ENCODE measurements around the gene ELN.
A peak's percentile ranks its signal among the peaks of the same experiment; 100 is the strongest.
"Not testable (repeated sequence)": the region's sequence is repeated elsewhere in the genome, so short reads cannot be mapped to it uniquely, and the experiment has no call there.

Gene ELN

GRCh38 chr7:74027683-74028320 lies at the start of gene ELN:
ELN (plus strand) TSS chr7:74028173; CDS start chr7:74028188, 15 bp downstream.
- ATAC-seq (ENCODE audit: low read depth), result no peak
- no peak within 1 kb of the TSS for H3K4me3 ChIP-seq (ENCODE audit: severe bottlenecking)
- no peak within 1 kb of the TSS for H3K27ac ChIP-seq (ENCODE audit: poor library complexity, severe bottlenecking)

GRCh38 chr7:73978661-73979563 lies 49.1 kb upstream of the ELN start:
- no peaks in the 10 kb centered on the region for H3K27me3 ChIP-seq (ENCODE audit: insufficient read depth, poor library complexity, severe bottlenecking)
- DNase-seq (ENCODE audit: low spot score) (no peak), ATAC-seq (ENCODE audit: low read depth) (peak; percentile 54; the same call in 2 of the 3 replicates)
- H3K9me3 ChIP-seq (ENCODE audit: severe bottlenecking), result no peaks in the 10 kb centered on the region
- no peak overlapping the region for H3K4me3 ChIP-seq (ENCODE audit: severe bottlenecking)
- TF ChIP-seq CTCF (IDR thresholded peaks at IDR 0.05; ENCODE audit: poor library complexity, severe bottlenecking), result peak; percentile 33
- H3K27ac ChIP-seq (ENCODE audit: poor library complexity, severe bottlenecking), result no peak overlapping the region
- no peaks in the 10 kb centered on the region for H3K4me1 ChIP-seq (ENCODE audit: insufficient read depth, poor library complexity, severe bottlenecking)
- no peaks in the 10 kb centered on the region for H3K36me3 ChIP-seq (ENCODE audit: low read depth)

More at GRCh38 chr7:74027683-74028320, at the start of gene ELN:
- no peaks in the 10 kb centered on the region for H3K9me3 ChIP-seq (ENCODE audit: severe bottlenecking)
- no peak for DNase-seq (ENCODE audit: low spot score)
- TF ChIP-seq CTCF (IDR thresholded peaks at IDR 0.05; ENCODE audit: poor library complexity, severe bottlenecking), result no peak
- no peaks in the 10 kb centered on the region for H3K36me3 ChIP-seq (ENCODE audit: low read depth)
- peaks cover 11% of the 10 kb centered on the region for H3K4me1 ChIP-seq (ENCODE audit: insufficient read depth, poor library complexity, severe bottlenecking)
- H3K27me3 ChIP-seq (ENCODE audit: insufficient read depth, poor library complexity, severe bottlenecking), result no peaks in the 10 kb centered on the region

GRCh38 chr7:73979656-73980055 lies 48.3 kb upstream of the ELN start:
- H3K27me3 ChIP-seq (ENCODE audit: insufficient read depth, poor library complexity, severe bottlenecking); DNase-seq (ENCODE audit: low spot score); H3K4me3 ChIP-seq (ENCODE audit: severe bottlenecking); H3K27ac ChIP-seq (ENCODE audit: poor library complexity, severe bottlenecking); H3K9me3 ChIP-seq (ENCODE audit: severe bottlenecking); ATAC-seq (ENCODE audit: low read depth); H3K36me3 ChIP-seq (ENCODE audit: low read depth); H3K4me1 ChIP-seq (ENCODE audit: insufficient read depth, poor library complexity, severe bottlenecking): not testable (repeated sequence)

- H3K9me3 ChIP-seq (ENCODE audit: severe bottlenecking), result no peaks in the 10 kb centered on the region
- no peak overlapping the region for H3K4me3 ChIP-seq (ENCODE audit: severe bottlenecking)
- no peak for DNase-seq (ENCODE audit: low spot score)
- no peak for ATAC-seq (ENCODE audit: low read depth)
- TF ChIP-seq CTCF (IDR thresholded peaks at IDR 0.05; ENCODE audit: poor library complexity, severe bottlenecking), result no peak
- H3K27ac ChIP-seq (ENCODE audit: poor library complexity, severe bottlenecking), result no peak overlapping the region
- no peaks in the 10 kb centered on the region for H3K27me3 ChIP-seq (ENCODE audit: insufficient read depth, poor library complexity, severe bottlenecking)
- no peaks in the 10 kb centered on the region for H3K36me3 ChIP-seq (ENCODE audit: low read depth)
- no peaks in the 10 kb centered on the region for H3K4me1 ChIP-seq (ENCODE audit: insufficient read depth, poor library complexity, severe bottlenecking)
Observed at GRCh38 chr7:73980206-73980605, 47.8 kb upstream of the ELN start.

- no peaks in the 10 kb centered on the region for H3K4me1 ChIP-seq (ENCODE audit: insufficient read depth, poor library complexity, severe bottlenecking)
- TF ChIP-seq CTCF (IDR thresholded peaks at IDR 0.05; ENCODE audit: poor library complexity, severe bottlenecking), result no peak
- H3K27me3 ChIP-seq (ENCODE audit: insufficient read depth, poor library complexity, severe bottlenecking), result no peaks in the 10 kb centered on the region
- H3K4me3 ChIP-seq (ENCODE audit: severe bottlenecking), result no peak overlapping the region
- ATAC-seq (ENCODE audit: low read depth) (no peak), DNase-seq (ENCODE audit: low spot score) (no peak)
- no peaks in the 10 kb centered on the region for H3K9me3 ChIP-seq (ENCODE audit: severe bottlenecking)
- no peak overlapping the region for H3K27ac ChIP-seq (ENCODE audit: poor library complexity, severe bottlenecking)
- H3K36me3 ChIP-seq (ENCODE audit: low read depth), result no peaks in the 10 kb centered on the region
Observed at GRCh38 chr7:73981933-73982332, 46.0 kb upstream of the ELN start.
